GM18520 (cell line): ENCODE measurements around the gene GPC6.

Experiments
- ATAC-seq: cut with Tn5 transposase; IDR thresholded peaks from one replicate; pipeline ENCODE4 v1.9.1; 2021; ENCODE audit not compliant: unreplicated experiment

GPC6 gene

GRCh38 chr13:94007072-94007471, 780.5 kb downstream of the GPC6 start:
- ATAC-seq, result no peak

GRCh38 chr13:94009701-94010100, 783.1 kb downstream of the GPC6 start:
- ATAC-seq, result no peak

GRCh38 chr13:94014461-94014860, 787.9 kb downstream of the GPC6 start:
- no peak for ATAC-seq

GRCh38 chr13:94020426-94020825, 793.8 kb downstream of the GPC6 start:
- no peak for ATAC-seq

GRCh38 chr13:94020833-94021232, 794.2 kb downstream of the GPC6 start:
- no peak for ATAC-seq

- no peak for ATAC-seq
These were observed 801.6 kb downstream of the GPC6 start for GRCh38 chr13:94028234-94028633.

- ATAC-seq, result no peak
These were observed 802.0 kb downstream of the GPC6 start for GRCh38 chr13:94028650-94029049.

GRCh38 chr13:94030415-94031119, 804.0 kb downstream of the GPC6 start:
- ATAC-seq, result no peak

GRCh38 chr13:94031609-94032008, 805.0 kb downstream of the GPC6 start:
- ATAC-seq, result no peak

- no peak for ATAC-seq
These were observed 806.5 kb downstream of the GPC6 start for GRCh38 chr13:94033098-94033497.

GRCh38 chr13:94033830-94034642, 807.4 kb downstream of the GPC6 start:
- no peak for ATAC-seq

GRCh38 chr13:94050039-94050438, 823.4 kb downstream of the GPC6 start:
- ATAC-seq, result no peak

GRCh38 chr13:94050686-94051085, 824.1 kb downstream of the GPC6 start:
- no peak for ATAC-seq

GRCh38 chr13:94053986-94054593, 827.5 kb downstream of the GPC6 start:
- no peak for ATAC-seq

- no peak for ATAC-seq
These were observed 829.9 kb downstream of the GPC6 start for GRCh38 chr13:94056362-94056990.

GRCh38 chr13:94057618-94058186, 831.1 kb downstream of the GPC6 start:
- ATAC-seq, result no peak

GRCh38 chr13:94058821-94059360, 832.3 kb downstream of the GPC6 start:
- no peak for ATAC-seq

- ATAC-seq, result no peak
These were observed 834.7 kb downstream of the GPC6 start for GRCh38 chr13:94061301-94061700.

GRCh38 chr13:94063096-94063495, 836.5 kb downstream of the GPC6 start:
- no peak for ATAC-seq

GRCh38 chr13:94063848-94064247, 837.2 kb downstream of the GPC6 start:
- no peak for ATAC-seq

GRCh38 chr13:94065741-94066140, 839.1 kb downstream of the GPC6 start:
- ATAC-seq, result no peak
